GM19372 (cell line): ENCODE results near the gene OR6V1.
"Not testable (repeated sequence)": the region's sequence is repeated elsewhere in the genome, so short reads cannot be mapped to it uniquely, and the experiment has no call there.

ENCODE experiments used
- ATAC-seq: cut with Tn5 transposase; IDR thresholded peaks from one replicate; pipeline ENCODE4 v1.9.1; 2021; ENCODE audit warnings: mild to moderate bottlenecking, low read depth, moderate library complexity; ENCODE audit not compliant: unreplicated experiment

The OR6V1 gene

DNA sequence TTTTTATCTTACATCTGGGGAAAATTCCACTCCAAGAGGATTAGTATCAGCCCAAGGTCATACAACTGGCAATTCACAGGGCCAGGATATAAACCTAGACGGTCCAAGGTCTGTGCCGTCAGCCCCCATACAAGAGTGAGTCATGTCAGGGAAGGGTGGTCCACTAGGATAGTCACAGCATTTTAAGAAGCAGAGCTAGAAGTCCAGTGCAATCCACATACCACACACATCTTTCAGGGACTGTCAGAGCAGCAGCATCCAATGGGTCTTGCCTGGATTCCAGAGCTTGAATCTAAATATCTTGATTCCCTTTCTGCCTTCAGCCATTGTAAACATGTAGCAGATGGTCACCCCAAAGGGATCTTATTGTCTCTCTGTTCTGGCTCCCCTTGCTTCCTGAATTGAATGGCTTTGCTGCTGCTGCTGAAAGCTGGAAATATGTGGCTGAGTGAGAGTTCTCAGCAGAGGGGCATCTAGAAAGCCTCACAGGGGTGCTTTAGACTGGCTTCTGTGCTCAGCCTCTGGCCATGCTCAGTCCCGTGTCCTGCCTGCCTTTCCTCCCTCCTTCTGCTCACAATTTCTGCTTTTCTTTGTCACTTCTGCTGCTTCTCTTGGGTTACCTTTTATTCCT is 9.9 kb upstream of the OR6V1 start:
- no peak for ATAC-seq

DNA sequence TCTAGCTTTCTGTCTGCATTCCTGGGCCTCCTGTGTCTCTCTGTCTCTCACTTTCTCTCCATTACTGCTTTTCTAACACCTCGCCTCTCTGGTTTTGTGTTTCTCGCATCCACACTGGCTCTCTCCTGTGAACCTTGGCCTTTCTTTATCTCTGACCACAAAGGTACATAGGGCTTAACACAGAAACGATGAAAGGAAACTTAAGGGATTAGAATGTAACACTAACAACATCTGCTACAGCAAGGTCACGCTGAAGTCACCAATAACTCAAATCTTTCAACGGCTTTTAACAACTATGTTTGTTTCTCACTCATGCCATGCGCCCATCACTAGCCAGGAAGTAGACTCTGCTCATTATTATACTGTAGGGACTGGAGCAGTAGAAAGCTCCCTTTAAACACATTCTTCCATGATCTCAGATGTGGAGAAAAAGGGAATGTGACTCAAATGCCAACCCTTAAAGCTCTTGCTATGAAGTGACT is 9.3 kb upstream of the OR6V1 start:
- ATAC-seq = no peak

DNA sequence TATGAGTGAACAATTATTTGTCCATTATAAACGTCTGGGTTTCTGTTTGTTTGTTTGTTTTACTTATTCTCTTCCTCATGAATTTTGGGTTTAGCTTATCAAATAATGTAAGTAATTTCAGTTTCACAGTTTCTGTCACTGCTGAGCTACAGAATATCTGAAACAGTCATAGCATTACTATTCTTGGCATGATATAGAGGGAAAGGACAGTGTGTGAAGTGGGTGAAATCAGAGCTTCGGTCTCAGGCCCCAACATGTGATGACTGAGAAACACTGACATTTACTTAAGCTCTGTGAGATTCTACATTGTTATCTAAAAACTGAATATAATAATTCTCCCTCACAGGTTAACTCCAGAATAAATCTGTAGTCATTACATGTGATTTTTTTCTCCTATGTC is 8.8 kb upstream of the OR6V1 start:
- peak; percentile 49 for ATAC-seq

DNA sequence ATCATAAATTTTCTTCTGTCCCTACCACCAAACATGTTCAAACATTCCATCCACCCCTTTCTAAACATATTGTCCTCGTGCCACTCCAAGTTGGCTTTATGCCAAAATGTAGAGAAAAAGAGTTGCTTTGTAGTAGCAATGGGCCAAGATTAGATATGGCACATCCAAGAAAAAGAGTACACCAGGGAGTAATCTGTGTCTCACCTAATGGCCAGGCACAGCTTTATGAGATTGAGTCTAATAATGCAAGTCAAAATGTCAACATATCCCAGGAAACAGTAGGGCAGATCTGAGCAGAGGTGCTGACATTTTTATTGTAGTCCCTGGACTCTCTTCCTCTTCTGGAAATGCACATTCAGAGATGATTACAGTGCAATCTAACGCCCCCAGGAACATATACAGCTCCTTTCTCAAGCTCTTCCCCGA is 5.7 kb upstream of the OR6V1 start:
- ATAC-seq = no peak

DNA sequence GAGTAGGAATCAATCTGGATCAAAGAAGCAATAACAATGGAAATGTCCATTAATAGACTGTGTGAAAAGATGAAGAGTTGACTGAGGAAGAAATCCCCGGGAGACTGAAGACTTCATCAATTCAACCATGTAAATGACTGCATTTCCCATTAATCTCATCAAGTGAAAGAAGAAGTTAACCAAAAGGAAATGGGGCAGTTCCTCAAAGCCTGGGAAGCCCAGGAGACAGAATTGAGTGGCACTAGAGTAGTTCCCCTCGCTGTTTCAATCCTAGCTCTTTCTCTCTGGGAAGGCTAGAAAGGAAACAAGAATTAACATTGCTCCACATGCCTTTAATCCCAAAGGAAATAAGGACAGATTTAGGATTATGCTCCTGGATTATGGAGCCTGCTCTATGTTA is 4.8 kb upstream of the OR6V1 start:
- ATAC-seq = no peak

DNA sequence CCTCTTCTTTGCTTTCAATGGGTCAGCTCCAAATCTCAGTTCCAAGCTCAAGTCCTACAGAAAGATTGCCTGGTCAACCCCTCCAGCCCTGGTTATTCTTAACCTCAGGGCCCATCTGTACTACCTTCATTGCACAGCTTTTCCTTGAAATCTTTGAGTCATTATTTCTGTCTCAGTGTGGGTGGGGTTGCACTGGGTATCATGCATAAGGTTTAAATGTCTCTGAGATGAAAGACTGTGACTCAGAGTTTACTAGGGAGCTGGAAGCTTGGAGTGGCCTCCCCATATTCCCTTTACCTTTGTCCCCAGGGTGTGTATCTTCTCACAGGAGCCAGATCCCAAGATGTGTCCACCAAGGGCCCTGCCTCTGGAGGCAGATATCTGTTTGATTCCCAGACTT is 3.3 kb upstream of the OR6V1 start:
- ATAC-seq = no peak

DNA sequence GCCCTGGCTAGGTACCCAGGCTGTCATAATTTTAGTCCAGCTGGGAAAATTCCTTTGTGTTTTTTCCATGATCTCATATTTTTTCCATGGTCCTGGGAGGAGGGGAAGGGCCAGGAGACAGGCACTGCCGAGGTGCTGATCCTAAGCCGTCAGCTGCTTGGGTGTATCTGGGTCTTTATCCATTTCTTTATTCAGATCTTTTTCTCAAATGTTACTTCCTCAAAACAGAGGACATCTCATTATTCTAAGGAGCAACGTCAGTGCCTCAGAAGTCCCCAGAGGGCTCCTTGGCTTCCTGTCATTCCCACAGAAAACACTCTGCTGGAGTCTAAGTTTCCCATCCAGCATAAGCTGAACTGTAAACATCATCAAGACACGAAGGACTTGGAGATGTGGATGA is 2.8 kb upstream of the OR6V1 start:
- no peak for ATAC-seq

DNA sequence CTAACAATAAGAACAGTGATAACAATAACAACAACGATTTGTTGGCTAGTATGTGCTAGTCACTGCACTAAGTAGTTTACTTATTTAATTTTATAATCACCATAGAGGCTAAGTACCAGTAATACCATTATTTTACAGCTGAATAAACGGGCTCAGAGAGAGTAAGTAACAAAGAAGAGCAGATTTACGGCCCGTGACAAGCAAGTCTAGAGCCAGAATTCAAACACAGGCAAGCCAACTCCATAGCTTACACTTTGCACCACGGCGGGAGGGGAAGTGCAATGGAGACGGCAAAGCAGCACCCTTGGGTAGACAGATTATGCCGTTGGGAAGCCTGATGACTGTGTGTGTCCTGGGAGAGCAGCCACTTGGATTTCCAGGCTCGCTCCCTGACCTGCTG is 1.2 kb upstream of the OR6V1 start:
- no peak for ATAC-seq

DNA sequence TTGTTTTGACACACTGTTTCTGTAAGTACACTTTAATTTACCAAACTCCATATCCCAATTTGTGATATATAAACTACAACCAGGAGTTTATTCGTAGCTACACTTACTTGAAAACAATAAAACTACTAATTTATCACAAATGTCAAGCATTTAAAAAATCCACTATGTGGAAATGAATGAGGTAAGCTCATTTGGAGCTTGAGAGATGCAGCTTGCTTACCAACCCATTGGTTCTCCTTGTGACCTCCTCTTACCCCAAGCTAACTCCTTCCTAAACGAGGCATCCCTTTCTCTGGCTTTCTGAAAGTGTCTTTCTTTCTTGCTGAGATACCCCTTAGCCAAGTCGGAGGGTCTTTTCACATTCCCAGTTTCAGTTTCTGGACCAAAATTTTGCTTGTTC is 2.5 kb downstream of the OR6V1 start:
- no peak for ATAC-seq

DNA sequence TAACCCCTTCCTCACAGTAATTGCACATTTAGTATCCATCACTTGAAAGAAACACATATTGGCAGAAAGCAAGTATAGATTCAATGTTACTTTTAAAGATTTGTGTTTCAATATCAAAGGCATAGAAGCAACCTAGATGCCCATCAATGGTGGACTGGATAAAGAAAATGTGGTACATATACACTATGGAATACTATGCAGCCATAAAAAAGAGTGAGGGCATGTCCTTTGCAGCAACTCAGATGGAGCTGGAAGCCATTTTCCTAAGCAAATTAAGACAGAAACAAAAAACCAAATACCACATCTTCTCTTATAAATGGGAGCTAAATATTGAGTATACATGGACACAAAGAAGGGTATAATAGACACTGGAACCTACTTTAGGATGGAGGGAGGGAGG is 3.6 kb downstream of the OR6V1 start:
- ATAC-seq = no peak

DNA sequence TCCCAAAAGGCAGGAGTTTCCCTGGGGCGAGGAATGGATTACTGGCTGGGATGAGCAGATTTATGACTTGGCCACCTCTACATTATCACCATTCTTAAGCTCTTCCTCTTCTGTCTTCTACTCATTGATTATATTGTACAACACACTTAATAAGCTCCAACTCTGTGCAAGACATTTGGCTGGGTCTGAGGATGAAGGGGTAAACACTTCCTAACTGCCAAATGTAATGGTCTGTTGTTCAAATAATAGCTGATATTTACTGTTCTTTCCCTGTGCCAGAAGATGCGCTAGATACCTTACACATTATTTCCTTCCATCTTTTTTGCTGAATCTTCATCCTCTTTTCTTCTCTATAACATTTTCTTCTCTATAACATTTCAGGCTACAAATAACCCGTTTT is 11.6 kb downstream of the OR6V1 start:
- ATAC-seq = no peak

DNA sequence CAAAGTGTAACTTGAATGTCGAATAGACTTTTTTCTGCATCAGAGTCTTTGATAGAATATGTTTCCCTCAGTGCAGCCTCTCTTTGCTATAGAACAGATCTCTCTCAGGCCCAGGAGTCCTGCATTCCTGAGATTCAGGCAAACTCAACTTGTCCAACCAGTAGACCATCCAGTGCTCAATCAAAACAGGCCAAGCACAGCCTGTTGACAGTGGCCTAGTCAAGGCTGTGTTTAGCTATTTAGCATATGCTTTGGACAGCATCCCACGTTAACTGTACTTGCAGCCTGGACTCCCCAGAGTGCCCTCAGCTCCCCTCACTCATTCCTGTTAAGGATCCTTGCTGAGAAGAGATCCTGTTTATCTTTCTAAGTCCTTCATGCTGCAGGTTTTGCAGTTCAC is 16.3 kb downstream of the OR6V1 start:
- no peak for ATAC-seq

DNA sequence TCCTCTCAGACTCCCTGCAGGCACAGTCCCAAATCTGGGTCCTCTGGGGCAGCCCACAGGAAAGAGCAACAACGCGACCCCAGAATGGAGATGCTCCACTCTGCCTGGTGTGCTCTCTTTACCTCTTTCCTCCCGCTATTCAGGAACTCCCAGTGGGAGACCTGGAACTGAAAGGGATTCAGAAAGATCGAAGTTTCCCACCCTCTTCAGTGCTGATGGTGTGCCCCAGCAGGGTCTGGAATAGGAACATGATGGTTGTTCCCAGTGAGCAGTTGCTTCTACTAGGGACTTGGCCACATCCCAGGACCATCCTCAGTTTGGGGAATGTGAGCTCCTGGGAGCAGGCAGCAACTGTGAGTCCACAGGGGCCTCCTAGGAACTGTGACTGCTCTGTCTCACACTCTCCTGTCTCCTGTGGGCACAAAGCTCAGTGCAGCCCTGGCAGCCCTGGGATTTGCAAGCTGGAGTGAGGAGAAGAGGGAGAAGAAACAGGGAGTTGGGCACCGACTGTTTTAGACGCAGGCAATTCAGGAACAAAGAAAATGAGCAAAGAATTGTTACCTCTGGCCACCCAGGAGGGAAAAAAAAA is 17.9 kb downstream of the OR6V1 start:
- ATAC-seq = no peak

DNA sequence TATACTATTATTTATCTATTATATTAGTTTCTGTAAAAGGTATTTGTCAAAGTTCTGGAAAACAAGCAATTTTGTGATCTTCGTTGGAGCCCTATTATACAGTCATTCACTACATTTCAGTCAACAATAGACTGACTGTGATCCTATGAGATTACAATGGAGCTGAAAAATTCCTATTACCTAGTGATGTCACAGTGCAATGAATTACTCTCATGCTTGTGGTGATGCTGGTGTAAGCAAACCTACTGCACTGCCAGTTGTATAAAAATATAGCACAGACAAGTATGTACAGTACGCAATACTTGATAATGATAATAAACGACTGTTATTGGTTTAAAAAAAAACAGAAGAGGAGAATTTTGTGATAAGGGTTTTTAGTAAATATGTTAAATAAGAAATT is 21.4 kb downstream of the OR6V1 start:
- ATAC-seq = no peak

DNA sequence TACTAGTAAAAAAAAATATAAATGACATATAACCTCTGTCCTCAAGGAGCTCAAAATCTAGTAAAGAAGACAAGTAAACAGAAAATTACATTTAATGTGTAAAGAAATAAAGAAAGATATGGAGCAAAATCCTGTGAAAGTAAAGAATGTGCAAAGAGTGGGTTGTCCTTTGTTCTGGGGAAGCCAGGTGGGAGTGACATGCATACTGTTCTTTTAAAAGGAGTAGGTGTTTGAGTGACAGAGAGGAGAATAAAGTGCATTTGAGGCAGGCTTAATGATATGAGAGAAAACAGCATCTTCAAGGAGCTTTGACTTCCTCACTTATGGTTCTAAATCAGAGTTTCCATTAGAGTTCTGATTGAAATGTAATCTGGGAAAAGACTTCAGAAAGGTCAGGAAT is 22.0 kb downstream of the OR6V1 start:
- ATAC-seq = no peak

DNA sequence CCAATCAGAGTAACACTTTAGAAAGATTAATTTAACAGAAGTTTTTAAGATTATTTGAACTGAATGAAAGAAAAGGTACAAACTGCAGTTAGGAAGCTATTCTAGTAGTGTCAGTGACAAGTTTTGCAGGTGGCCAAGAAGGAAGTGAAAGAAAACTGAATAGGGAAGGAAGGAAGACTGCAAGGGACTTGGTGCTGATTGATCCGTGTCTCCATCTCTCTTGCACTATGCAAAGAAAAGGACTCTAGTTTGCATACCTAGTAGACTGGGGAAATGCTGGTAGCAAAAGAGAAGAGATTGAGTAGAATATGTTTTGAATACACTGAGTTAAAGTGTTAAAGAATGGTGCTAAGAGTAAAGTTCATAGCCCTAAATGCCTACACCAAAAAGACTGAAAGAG is 33.0 kb downstream of the OR6V1 start:
- no peak for ATAC-seq

DNA sequence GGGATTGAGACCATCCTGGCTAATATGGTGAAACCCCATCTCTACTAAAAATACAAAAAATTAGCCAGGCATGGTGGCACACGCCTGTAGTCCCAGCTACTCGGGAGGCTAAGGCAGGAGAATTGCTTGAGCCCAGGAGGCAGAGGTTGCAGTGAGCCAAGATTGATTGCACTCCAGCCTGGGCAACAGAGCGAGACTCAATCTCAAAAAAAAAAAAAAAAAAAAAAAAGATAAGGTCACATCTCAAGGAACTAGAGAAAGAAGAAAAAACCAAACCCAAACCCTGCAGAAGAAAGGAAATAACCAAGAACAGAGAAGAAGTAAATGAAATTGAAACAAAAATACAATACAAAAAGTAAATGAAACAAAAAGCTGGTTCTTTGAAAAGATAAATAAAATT is 33.5 kb downstream of the OR6V1 start:
- ATAC-seq = not testable (repeated sequence)

DNA sequence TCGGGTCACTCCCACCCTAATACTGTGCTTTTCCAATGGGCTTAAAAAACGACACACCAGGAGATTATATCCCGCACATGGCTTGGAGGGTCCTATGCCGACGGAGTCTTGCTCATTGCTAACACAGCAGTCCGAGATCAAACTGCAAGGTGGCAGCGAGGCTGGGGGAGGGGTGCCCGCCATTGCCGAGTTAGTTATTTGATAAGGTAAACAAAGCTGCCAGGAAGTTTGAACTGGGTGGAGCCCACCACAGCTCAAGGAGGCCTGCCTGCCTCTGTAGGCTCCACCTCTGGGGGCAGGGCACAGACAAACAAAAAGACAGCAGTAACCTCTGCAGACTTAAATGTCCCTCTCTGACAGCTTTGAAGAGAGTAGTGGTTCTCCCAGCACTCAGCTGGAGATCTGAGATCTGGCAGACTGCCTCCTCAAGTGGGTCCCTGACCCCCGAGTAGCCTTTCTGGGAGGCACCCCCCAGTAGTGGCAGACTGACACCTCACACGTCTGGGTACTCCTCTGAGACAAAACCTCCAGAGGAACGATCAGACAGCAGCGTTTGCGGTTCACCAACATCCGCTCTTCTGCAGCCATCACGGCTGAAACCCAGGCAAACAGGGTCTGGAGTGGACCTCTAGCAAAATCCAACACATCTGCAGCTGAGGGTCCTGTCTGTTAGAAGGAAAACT is 36.5 kb downstream of the OR6V1 start:
- ATAC-seq = not testable (repeated sequence)

DNA sequence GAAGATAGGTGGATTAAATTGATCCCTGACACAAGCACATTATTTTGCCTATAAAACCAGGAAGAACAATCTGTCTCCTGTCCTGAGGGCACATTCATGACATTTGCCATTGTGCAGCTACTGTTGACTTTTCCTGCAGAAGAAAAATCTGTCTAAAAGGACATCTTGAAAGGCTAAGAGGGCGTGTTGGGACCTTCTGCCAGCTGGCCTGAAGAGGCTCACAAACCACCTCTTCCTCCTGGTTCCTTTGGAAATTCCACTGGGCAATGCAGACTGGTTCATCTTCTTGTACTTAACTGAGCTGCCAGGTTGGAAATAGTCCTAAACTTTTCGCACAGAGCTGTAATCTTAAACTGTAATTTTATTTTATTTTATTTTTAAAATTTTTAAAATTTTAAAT is 44.0 kb downstream of the OR6V1 start:
- no peak for ATAC-seq

DNA sequence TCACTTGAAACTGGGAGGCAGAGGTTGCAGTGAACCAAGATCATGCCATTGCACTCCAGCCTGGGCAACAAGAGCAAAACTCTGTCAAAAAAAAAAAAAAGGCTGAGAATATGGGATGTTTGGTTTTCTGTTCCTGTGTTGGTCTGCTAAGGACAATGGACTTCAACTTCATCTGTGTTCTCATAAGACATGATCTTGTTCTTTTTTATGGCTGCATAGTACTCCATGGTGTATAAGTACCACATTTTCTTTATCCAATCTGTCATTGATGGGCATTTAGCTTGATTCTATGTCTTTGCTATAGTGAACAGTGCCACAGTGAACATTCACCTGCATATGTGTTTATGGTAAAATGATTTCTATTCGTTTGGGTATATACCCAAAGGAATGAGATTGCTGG is 47.4 kb downstream of the OR6V1 start:
- ATAC-seq = not testable (repeated sequence)
